Psoas muscle (tissue), 8 donors: ENCODE measurements around the gene RBFOX2. TPM values are rescaled to one million over a fixed set of nuclear protein-coding genes. Genes with fewer than 3 reads are reported as not detected.
"Not testable (repeated sequence)": the region's sequence is repeated elsewhere in the genome, so short reads cannot be mapped to it uniquely, and the experiment has no call there.

ENCODE experiments used
- ATAC-seq, 4 donors: fragments of 200-7000 bp; cut with Tn5 transposase; one replicate each; pipeline ENCODE4 v1.9.1; 2020; ENCODE audit warnings: moderate library complexity in 3 of 4, mild to moderate bottlenecking in 2 of 4
- DNase-seq, 2 donors: peaks; one replicate each; pipeline ENCODE4 v3.0.0-alpha.2; 2020
- H3K27ac ChIP-seq: fragments of 200-600 bp; one replicate; pipeline ENCODE4 v1.8.0; 2022
- H3K27me3 ChIP-seq, 3 donors: fragments of 200-600 bp in 1 of 3; one replicate each; pipeline versions ENCODE4 v1.6.1 to v1.8.0; 2013 to 2022; ENCODE audit warnings: low read length in 2 of 3, mild to moderate bottlenecking in 2 of 3, moderate library complexity in 1 of 3; ENCODE audit not compliant: insufficient read depth in 3 of 3
- H3K36me3 ChIP-seq, 2 donors: fragments of 200-600 bp in 1 of 2; one replicate each; pipeline versions ENCODE4 v1.6.1 to v1.8.0; 2013 to 2022; ENCODE audit warnings: low read depth in 1 of 2, mild to moderate bottlenecking in 1 of 2, moderate library complexity in 1 of 2; ENCODE audit not compliant: insufficient read depth in 1 of 2
- H3K4me1 ChIP-seq: fragments of 200-600 bp; one replicate; pipeline ENCODE4 v1.8.0; 2022
- H3K4me3 ChIP-seq: fragments of 200-600 bp; one replicate; pipeline ENCODE4 v1.8.0; 2022; ENCODE audit warnings: mild to moderate bottlenecking
- H3K9me3 ChIP-seq: fragments of 200-600 bp; one replicate; pipeline ENCODE4 v1.8.0; 2022
- CTCF ChIP-seq: fragments of 200-600 bp; IDR thresholded peaks from one replicate; pipeline ENCODE4 v1.8.0; 2022; ENCODE audit warnings: antibody characterized with exemption
- WGBS, 3 donors: extraction: QIAGEN DNeasy Blood & Tissue Kit; methylation state at CpG; one replicate each; pipeline versions ENCODE4 v1.1.6 to v1.1.7; 2013; 5-methylcytosine and 5-hydroxymethylcytosine counted together
- intact Hi-C, 2 donors: fragments of 100-400 bp; cut with DNase I; formaldehyde crosslinking; loops; one replicate each; pipeline versions ENCODE4 v1.11.0 to v1.14.2; 2022
- polyA plus RNA-seq, 3 donors: library from polyadenylated mRNA; stranded (reverse); fragments of 200-250 nt; gene quantifications; one replicate each; pipeline ENCODE4 v1.2.3, GENCODE V29; 2013
- total RNA-seq, 4 donors: library from RNA; stranded (reverse); fragmentation: NEBNext Ultra II Directional in 2 of 4; extraction: Animal tissue kit (Norgen Biotek cat#: 25700) in 2 of 4; gene quantifications; one replicate each; pipeline versions ENCODE4 v1.2.1 to v1.2.4, GENCODE V29; 2021 to 2023
- donor health status: healthy with polysubstance abuse.
- donor health status: DM: no; HTN: no; CAD: no; lungs with moderate emphysema.
- donor health status: Bipolar disorder and iron deficiency.
- donor health status: healthy.
- donor health status: DM: yes; HTN: yes; CAD: no.
- donor health status: DM: no; HTN: no; CAD: no.
- donor health status: DM: no; HTN: no; CAD: no.
- donor health status: DM: yes; HTN: yes; CAD: no.

RBFOX2 gene
- total and polyA plus RNA-seq, 7 donors = 7.7 to 50.4 (median 28.4) TPM

GRCh38 chr22:35812600-35812999 lies 216.0 kb downstream of the RBFOX2 start:
- intact Hi-C loops = no loop called here
- DNase-seq (no peak), ATAC-seq (no peak)
- peaks cover 23% of the 10 kb centered on the region for H3K4me1 ChIP-seq
- no peak for TF ChIP-seq CTCF
- 56 to 62% (median 57%) methylated on average over 4 of the region's 4 CpGs for WGBS, 3 donors
- H3K9me3 ChIP-seq = peaks cover 12% of the 10 kb centered on the region
- peaks cover 0 to 19% of the 10 kb centered on the region in 2 donors for H3K36me3 ChIP-seq
- H3K27ac ChIP-seq = no peak overlapping the region
- H3K27me3 ChIP-seq = no peaks in the 10 kb centered on the region
- no peak overlapping the region for H3K4me3 ChIP-seq

DNA sequence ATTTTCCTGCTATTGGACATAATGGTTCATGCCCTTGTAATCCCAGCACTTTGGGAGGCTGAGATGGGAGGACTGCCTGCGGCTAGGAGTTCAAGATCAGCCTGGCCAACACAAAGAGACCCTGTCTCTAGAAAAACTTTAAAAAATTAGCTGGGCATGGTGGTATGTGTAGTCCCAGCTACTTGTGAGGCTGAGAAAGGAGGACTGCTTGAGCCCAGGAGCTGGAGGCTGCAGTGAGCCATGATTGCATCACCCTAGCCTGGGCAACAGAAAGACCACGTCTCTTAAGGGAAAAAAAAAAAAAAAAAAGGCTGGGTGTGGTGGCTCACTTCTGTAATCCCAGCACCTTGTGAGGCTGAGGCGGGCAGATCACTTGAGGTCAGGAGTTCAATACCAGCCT lies 217.0 kb downstream of the RBFOX2 start:
- WGBS, 3 donors = 52 to 85% (median 59%) methylated on average over 3 of the region's 3 CpGs
- Histone ChIP-seq H3K4me3 (no peak overlapping the region), H3K4me1 (peaks cover 20% of the 10 kb centered on the region), H3K36me3 (peaks cover 0 to 19% of the 10 kb centered on the region in 2 donors), H3K27ac (no peak overlapping the region), H3K9me3 (peaks cover 12% of the 10 kb centered on the region), H3K27me3 (no peaks in the 10 kb centered on the region)
- ATAC-seq (no peak), DNase-seq (no peak)
- TF ChIP-seq CTCF = no peak
- intact Hi-C loops = no loop called here

DNA sequence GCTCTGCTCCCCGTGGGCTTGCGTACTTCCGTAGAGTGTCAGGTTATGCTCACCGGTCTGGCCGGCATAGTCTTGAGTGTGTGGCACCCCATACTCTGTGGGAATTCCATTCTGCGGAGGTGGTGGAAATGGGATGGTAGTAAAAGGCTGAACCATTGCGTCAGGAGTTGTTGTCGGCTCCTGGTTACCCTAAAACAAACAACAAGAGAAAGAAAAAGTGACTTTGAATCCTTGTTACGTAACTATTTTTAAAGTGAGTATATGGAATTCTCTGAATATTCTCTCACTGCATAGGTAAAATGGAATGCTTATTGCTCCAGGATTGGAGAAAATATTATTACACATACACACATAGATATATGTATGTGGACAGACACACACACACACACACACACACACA lies 218.8 kb downstream of the RBFOX2 start:
- Histone ChIP-seq H3K27me3 (no peaks in the 10 kb centered on the region), H3K9me3 (peaks cover 12% of the 10 kb centered on the region), H3K4me1 (peaks cover 19% of the 10 kb centered on the region), H3K27ac (no peak overlapping the region), H3K36me3 (peaks cover 0 to 28% of the 10 kb centered on the region in 2 donors), H3K4me3 (no peak overlapping the region)
- DNase-seq = no peak
- intact Hi-C loops = no loop called here
- 85 to 92% (median 87%) methylated on average over 9 of the region's 9 CpGs for WGBS, 3 donors
- ATAC-seq = no peak
- TF ChIP-seq CTCF = no peak

- no peak for TF ChIP-seq CTCF
- Histone ChIP-seq H3K36me3 (peaks cover 0 to 28% of the 10 kb centered on the region in 2 donors), H3K9me3 (peaks cover 12% of the 10 kb centered on the region), H3K27me3 (no peaks in the 10 kb centered on the region), H3K27ac (peak overlapping the region; percentile 72), H3K4me1 (peaks cover 22% of the 10 kb centered on the region), H3K4me3 (no peak overlapping the region)
- ATAC-seq (peak; percentile 46 to 74 (median 62)), DNase-seq (no peak)
- intact Hi-C loops = no loop called here
- 60 to 64% (median 60%) methylated on average over 2 of the region's 2 CpGs for WGBS, 3 donors
Measured at GRCh38 chr22:35808377-35808776, 220.2 kb downstream of the RBFOX2 start.

DNA sequence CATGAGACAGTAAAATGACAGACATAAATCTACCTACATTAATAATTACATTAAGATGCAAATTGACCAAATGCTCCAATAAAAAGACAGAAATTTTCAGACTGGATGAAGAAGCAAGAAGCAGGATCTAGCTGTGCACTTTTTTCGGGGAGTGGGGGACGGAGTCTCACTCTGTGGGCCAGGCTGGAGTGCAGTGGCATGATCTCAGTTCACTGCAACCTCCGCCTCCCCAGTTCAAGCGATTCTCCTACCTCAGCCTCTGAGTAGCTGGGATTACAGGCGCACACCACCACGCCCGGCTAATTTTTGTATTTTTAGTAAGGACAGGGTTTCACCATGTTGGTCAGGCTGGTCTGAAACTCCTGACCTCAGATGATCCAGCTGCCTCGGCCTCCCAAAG lies 222.0 kb downstream of the RBFOX2 start:
- DNase-seq, H3K9me3 ChIP-seq, H3K4me3 ChIP-seq, H3K27me3 ChIP-seq, intact Hi-C loops: not testable (repeated sequence)
- peak overlapping the region; percentile 31 for H3K27ac ChIP-seq
- WGBS, 3 donors = 72 to 89% (median 75%) methylated on average over 8 of the region's 8 CpGs
- peaks cover 0 to 28% of the 10 kb centered on the region in 2 donors for H3K36me3 ChIP-seq
- peaks cover 36% of the 10 kb centered on the region for H3K4me1 ChIP-seq
- peak in 1 of 4 donors; percentile 26 for ATAC-seq
